GM21825 (cell line): ENCODE measurements around the gene LEPR.

ENCODE experiments used
- ATAC-seq: cut with Tn5 transposase; IDR thresholded peaks from one replicate; pipeline ENCODE4 v1.9.1; 2021; ENCODE audit warnings: mild to moderate bottlenecking, moderate library complexity; ENCODE audit not compliant: unreplicated experiment

The LEPR gene

DNA sequence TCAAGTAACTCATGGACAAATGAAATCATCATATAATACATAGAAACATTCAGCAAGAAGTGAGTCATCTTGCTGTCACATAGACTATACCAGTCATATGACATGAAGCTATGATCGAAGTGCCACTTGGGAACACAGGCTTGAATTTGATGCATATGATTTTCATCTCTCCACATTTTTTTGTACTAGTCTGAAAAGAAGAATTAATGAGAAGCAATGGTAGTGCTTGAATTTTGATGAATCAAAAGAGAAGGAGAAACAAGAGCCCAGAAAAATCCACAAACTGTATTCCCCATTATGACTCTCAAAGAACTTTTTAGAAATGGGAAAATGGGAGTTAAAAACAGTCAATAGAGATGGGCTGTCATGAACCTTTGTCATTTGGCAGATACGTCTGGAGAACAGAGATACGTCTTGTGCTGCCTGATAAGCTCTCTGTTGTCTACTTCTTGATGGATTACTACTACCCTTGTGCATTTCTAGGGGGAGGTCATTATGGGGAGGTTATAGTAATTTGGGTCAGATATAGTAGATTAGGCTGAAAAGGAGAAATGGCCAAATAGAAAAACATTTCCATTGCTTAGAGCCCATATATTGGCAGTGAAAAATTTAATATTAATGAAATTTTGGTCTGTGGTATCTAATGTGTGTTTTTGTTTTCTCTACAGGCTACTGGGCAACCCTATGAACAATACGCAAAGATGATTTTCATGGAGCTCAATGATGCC lies 8.0 kb upstream of the LEPR start:
- no peak for ATAC-seq

GRCh38 chr1:65412984-65413375 lies 7.5 kb upstream of the LEPR start:
- no peak for ATAC-seq

GRCh38 chr1:65414538-65414937 lies 5.9 kb upstream of the LEPR start:
- ATAC-seq: no peak

DNA sequence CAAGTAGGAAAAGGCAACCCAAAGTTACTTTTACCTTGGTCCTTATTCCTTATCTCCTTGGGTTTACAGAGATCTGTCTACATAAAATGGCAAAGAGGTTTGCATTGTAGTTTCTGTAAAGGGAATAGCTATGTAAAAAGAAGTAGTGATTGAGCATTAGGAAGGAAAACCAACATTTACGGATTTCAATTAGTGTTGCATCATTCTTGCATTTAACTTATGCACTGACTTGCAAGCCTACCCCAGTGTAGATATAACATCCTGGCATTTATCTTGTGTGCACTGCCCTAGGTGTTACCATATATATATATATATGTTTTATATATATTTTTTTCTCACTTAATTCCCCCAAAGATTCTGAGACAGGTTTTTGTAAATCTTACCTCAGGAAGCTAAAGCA lies 3.7 kb upstream of the LEPR start:
- ATAC-seq: no peak

- ATAC-seq: no peak
Observed at GRCh38 chr1:65417729-65418128, 2.7 kb upstream of the LEPR start.

- no peak for ATAC-seq
Observed at GRCh38 chr1:65418522-65419185, 1.8 kb upstream of the LEPR start.

DNA sequence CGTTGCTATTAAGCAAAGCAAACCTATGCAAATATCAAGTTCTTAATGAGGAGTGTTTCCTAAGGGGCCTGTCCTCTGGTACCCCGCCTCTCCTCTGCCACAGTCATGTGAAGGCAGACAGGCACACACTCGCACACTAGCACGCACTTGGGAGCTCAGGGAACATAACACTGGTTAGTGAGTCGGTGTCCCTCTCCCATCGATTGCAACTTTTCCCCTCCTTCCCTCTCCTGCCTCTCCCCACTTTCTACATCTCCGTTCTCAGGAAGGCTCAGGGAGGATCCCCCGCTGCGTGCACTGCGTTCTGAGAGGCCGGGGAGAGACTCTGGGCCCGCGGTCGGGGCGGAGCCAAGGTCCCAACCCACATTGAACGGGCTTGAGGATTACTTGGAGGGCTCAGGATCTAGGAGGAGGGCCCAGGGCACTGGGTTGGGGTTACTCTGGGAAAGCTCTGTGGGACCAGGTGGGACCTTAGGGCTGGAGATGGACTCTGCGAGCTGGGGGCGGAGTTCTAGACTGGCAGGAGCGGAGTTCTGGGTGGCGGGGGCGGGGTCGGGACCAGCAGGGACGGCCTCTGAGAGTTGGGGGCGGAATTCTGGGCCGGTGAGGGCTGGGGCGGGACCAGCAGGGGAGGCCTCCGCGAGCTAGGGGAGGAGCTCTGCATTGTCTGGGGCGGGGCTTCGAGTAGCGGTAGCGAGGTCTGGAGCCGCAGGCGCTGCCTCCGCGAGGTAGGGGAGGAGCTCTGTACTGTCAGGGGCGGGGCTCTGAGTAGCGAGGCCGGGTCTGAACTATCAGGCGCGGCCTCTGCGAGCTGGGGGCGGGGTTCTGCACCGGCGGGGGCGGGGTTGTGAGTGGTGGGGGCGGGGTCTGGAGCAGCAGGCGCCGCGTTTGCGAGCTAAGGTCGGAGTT lies 533 bp upstream of the LEPR start:
- peak; percentile 93 for ATAC-seq

GRCh38 chr1:65421351-65422025 lies 1.0 kb downstream of the LEPR start:
- ATAC-seq: no peak

GRCh38 chr1:65422241-65423203 lies 2.1 kb downstream of the LEPR start:
- ATAC-seq: no peak

DNA sequence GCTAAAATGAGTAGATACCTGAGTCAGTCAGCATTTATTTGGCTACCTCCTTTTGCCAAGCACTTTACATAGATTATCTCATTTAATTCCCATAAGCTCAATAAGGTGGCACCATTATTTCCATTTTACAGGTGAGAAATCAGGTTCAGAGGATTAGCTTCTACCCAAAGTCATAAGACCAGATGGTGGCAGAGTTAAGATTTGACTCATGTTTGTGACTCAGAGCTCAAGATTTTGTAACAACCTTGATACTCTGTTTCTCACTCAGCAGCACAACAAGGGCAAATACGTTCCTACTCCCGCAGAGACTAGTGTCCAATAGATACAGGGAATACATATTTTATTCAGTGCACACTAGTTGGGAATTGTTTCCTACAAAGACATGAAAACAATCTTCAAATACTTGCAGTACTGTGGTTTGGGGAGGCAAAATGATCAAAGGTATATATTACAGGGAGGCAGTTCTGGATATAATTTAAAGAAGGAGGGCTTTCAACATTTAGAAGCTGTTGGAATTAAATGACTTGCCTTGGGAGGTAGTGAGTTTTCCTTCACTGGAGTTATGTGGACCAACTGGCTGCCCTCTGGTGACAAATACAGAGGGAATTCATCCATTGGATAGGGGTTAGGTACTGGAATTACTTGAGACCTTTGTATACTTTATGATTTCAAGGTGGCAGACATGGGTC lies 3.6 kb downstream of the LEPR start:
- ATAC-seq: no peak

DNA sequence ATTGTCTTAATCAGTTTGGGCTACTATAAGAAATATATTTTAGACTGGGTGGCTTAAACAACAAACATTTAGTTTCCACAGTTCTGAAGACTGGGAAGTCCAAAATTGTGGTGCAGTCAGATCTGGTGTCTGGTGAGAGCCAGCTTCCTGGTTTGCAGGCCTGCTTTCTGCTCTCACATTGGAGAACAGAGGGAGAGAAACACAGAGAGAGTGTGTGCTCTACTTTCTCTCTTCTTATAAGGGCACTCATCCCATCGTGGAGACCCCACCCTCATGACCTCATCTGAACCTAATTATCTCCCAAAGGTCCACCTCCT lies 4.1 kb downstream of the LEPR start:
- ATAC-seq: no peak

DNA sequence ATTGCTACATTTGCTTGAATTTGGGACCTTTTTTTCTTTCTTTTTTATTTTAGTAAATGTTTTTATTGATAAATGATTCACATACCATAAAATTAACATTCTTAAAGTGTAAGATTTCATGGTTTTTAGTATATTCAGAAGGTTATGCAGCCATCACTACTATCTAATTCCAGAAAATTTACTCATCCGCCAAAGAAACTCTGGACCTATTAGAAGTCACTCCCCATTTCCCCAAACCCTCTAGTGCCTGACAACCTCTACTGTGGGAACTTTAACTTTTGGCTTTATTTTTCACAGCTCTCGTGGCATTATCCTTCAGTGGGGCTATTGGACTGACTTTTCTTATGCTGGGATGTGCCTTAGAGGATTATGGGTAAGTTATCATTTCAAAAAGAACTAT lies 4.5 kb downstream of the LEPR start:
- ATAC-seq: no peak

DNA sequence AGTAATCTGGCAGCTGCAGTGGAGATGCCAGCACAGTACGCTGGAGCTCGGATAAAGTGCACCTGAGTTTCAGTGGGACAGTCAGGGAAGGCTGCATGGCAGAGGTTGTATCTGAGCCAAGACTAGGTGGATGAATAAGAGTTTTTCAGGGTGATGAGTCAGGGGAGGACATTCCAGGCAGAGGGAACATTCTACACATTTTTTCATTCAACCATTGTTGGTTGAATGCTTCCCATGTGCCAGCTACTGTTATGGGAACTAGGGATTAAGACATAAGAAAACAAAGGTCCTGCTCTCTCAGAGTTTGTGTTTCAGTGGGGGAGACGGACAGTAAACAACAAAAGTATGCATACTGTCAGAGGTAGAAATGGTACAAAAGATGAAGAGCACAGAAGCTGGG lies 5.2 kb downstream of the LEPR start:
- ATAC-seq: no peak

GRCh38 chr1:65429078-65429477 lies 8.6 kb downstream of the LEPR start:
- ATAC-seq: no peak

DNA sequence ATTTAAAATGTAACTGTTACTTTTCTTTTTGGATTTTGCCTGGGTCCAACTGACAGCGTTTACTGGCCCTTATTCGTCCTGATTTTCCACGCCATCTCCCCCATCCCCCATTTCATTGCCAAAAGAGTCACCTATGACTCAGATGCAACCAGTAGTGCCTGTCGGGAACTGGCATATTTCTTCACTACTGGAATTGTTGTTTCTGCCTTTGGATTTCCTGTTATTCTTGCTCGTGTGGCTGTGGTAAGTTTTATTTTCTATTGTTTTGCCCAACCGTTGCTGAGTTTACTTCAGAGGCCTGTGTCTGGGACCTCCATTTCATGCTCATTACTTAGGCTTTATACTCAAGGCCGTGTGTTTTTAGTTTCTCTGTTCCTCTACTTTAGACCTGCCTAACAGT lies 9.3 kb downstream of the LEPR start:
- ATAC-seq: no peak

DNA sequence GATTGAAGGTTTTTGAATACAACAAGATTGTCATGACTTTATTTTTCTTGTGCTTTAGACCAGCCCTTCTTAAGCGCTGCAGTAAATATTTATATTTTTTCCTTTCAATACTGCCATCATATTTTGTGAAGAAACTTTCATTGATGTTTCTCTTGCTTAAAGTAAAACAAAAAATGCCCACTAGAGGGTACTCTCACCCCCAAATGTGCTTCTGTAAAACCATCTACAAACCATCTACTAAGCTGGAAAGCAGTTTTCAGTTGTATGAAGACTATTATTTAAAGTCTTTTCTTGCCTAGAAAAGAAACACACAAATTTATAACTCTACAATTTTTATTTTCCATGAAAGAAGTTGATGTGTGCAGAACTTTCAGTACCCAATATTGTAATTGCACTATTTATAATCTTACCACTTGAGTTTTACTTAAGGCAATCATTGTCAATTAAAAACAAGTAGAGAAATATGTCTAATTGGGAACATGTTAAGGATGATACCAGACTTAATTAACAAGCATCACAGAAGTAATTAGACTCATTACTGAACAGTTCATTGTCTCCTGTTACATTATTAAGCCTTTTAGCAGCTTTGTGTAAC lies 10.7 kb downstream of the LEPR start:
- ATAC-seq: no peak

DNA sequence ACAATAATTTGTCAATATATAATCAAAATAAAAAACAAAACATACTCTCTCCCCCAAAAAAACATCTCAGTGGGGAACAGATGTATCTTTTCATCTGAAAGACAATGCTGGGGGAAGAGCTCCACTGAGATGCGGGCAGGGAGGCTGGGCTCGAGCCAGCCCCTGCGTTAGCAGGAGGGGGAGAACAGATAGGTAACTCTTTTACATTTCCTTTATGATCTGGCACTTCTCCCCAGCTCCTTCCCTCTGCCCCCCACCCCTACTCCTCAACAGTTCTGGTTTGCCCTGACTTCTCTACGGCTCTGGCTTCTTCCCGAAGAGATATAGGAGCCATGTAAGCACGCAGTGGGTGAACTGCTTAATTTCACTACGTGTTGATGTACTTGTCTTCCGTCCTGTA lies 12.4 kb downstream of the LEPR start:
- ATAC-seq: no peak

DNA sequence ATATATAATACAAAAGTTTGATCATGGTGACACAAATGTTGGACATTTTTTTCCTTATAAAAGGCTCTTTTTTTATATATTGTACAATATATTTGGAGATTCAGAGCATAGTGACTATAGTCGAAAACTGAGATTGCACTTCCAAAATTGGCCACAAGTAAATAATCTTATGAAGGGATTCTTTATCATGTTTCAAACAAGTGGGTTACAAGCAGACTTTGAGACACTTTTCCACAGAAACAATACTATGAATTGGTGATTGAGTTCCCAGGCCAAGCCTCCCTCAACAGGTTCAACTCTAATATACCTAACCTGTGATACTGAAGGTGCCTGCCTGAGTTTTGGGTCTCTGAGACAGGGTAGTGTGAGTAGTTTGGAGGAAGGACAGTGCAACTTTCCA lies 13.8 kb downstream of the LEPR start:
- ATAC-seq: no peak

GRCh38 chr1:65434760-65435159 lies 14.3 kb downstream of the LEPR start:
- no peak for ATAC-seq
